Activated CD8-positive, alpha-beta memory T cell treated with anti-CD3 and anti-CD28 coated beads for 4 hours (primary cell): ENCODE measurements around the gene TPD52L3.

Experiments
- DNase-seq, 2 donors: peaks; one replicate each; pipeline ENCODE4 v3.0.0-alpha.2; 2020; ENCODE audit warnings: low read depth in 2 of 2

TPD52L3 gene

GRCh38 chr9:6328103-6328502, at the start of gene TPD52L3:
Gene TPD52L3, plus strand, starts transcription at chr9:6328375. Its CDS starts 221 bp downstream, at chr9:6328596.
- DNase-seq = no peak

- DNase-seq = no peak
These were observed 26.3 kb upstream of the TPD52L3 start for GRCh38 chr9:6301858-6302257.

DNA sequence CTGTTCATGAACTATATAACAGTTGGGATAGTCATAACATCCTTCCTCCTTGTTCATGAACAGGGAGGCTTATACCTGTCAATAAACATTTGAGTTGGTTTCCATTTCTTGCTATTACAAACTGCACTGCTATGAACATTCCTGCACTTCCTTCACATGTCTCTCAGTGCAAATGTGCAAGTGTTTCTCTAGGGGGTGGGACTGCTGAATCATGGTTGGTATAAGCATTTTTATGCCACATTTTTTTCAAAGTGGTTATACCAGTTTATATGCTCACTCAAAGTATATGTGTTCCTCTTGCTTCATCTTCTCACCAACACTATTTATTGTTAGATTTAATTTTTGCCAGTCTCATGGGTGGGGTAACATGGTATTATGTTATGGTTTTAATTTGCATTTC, 25.8 kb upstream of the TPD52L3 start:
- no peak for DNase-seq

- no peak for DNase-seq
These were observed 23.9 kb upstream of the TPD52L3 start for GRCh38 chr9:6304232-6304631.

GRCh38 chr9:6305954-6306563, 22.1 kb upstream of the TPD52L3 start:
- DNase-seq = no peak

GRCh38 chr9:6307551-6308096, 20.6 kb upstream of the TPD52L3 start:
- DNase-seq = no peak

GRCh38 chr9:6330958-6331634, 2.9 kb downstream of the TPD52L3 start:
- no peak for DNase-seq

DNA sequence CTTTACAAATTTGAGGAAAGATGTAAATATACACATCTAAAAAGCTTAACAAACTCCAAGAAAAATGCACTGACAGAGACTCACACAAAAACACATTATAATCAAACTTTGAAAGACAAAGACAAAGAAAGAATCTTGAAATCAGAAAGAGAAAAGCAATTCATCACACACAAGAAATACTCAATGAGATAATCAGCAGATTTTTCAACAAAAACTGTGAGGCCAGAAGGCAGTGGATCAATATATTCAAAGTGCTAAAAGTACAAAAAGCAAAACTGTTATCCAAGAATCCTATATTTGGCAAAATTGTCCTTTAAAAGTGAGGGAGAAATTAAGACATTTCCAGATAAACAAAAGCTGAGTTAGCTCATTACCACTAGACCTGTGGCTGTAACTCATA, 6.1 kb downstream of the TPD52L3 start:
- no peak for DNase-seq

DNA sequence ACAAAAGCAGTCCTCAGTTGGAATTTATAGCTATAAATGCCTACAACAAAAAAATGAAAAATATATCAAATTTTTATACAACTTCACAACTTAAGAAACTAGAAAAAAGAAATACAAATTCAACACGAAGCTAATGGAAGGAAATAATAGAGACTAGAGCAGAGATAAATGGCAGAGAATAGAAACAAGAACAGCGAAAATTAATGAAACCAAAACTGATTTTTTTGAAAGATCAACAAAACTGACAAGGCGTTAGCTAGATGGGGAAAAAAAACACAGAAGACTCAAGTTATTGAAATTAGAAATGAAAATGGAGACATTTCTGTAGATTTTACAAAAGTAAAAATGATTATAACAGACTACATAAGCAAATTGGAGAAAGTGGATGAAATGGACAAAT, 20.6 kb downstream of the TPD52L3 start:
- no peak for DNase-seq

DNA sequence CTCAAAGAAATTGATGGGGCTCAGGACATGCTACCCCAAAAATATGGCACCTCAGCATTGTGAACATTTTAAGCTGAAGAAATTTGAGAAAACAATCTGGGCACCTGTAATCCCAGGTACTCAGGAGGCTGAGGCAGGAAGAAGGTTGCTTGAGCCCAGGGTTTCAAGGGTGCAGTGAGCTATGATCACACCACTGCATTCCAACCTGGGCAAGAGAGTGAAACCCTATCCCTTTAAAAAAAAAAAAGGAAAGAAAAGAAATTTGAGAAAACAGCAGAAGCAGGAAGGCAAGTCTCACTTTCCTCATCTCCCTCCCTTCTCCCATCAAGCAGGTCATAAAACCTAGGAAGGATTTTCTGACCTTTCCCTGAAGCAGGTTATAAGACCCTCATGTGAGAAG, 23.6 kb downstream of the TPD52L3 start:
- DNase-seq = no peak

GRCh38 chr9:6354072-6354686, 26.0 kb downstream of the TPD52L3 start:
- peak in 1 of 2 donors; percentile 9 for DNase-seq

DNA sequence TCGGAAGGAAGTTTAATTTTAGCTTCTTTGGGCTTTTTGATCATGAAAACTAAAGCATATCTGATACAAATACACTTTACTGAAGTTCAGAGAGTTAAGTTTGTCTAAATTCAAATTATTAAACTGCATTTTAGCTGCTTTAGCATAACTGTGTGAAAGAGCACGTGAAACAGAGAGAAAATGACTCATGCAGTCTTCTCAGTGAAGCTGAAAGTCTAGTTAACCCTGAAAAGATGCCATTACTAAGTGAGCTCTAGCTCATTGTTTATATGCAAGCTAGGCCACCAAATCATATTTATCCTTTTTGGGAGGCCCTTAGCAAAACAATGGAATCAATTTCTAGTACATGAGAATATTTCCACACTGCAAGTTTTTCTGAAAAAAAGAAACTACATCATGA, 27.6 kb downstream of the TPD52L3 start:
- no peak for DNase-seq

DNA sequence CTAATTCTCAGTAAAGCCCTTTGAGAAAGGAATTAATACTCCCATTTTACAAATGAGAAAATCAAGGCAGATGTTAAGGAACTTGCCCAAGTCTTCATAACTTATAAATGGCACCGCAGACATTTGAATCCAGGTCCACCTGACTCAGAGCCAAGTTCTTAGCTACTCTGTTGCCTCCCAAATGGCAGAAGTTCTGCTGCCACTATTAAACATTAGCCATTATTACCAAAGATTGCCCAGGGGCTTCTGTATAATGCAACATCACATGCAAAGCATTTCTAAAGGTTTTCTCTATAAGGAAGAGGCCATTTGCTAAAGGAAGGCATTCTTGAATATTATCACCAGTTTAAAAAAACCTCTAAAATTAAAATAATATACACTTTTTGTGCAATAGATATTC, 28.3 kb downstream of the TPD52L3 start:
- no peak for DNase-seq

DNA sequence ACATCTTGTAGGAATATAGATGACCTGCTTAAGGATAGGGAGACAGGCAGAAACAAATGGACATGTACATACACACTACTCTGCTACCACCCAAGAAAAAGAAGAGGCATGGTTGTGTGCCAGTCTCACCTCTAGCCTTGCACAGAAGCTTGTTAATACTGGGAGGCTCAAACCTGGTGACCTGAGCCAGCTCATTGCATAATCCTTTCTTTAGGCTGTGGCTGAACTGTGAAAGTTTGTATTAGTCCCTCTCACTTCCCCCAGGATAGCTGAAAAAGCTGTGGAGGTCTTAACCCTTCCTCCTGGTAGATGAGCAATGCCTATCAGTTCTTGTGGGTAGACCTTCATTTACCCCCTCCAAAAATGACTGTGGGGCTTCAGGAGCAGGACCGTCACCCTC, 28.7 kb downstream of the TPD52L3 start:
- DNase-seq = no peak

- DNase-seq = no peak
These were observed 39.1 kb downstream of the TPD52L3 start for GRCh38 chr9:6367128-6367890.

- DNase-seq = no peak
These were observed 40.7 kb downstream of the TPD52L3 start for GRCh38 chr9:6368831-6369230.
